Stimulated activated CD8-positive, alpha-beta memory T cell treated with anti-CD3 and anti-CD28 coated beads, Interleukin-15, amount 100 ng/mL, for 48 hours (primary cell): ENCODE measurements around the gene DCST2.

Experiments
- DNase-seq, 2 donors: peaks; one replicate each; pipeline ENCODE4 v3.0.0-alpha.2; 2020; ENCODE audit warnings: low read depth in 2 of 2

Gene DCST2

GRCh38 chr1:155069551-155070157 is 36.1 kb upstream of the DCST2 start:
- no peak for DNase-seq

GRCh38 chr1:155068599-155068998 is 35.0 kb upstream of the DCST2 start:
- no peak for DNase-seq

- no peak for DNase-seq
These were observed 33.2 kb upstream of the DCST2 start for GRCh38 chr1:155066777-155067176.

- no peak for DNase-seq
These were observed 31.4 kb upstream of the DCST2 start for GRCh38 chr1:155064832-155065429.

GRCh38 chr1:155064111-155064831 is 30.7 kb upstream of the DCST2 start:
- no peak for DNase-seq

GRCh38 chr1:155063550-155064110 is 30.0 kb upstream of the DCST2 start, which contains the start of gene EFNA4:
Gene EFNA4, plus strand, starts transcription at chr1:155063740. Its CDS starts 84 bp downstream, at chr1:155063824.
- DNase-seq = peak; percentile 67 to 71

GRCh38 chr1:155062702-155063411 is 29.3 kb upstream of the DCST2 start:
- DNase-seq = peak; percentile 67 to 73

GRCh38 chr1:155062151-155062686 is 28.6 kb upstream of the DCST2 start:
- DNase-seq = no peak

GRCh38 chr1:155061381-155062150 is 28.0 kb upstream of the DCST2 start:
- DNase-seq = peak; percentile 87

GRCh38 chr1:155060736-155061135 is 27.2 kb upstream of the DCST2 start:
- no peak for DNase-seq

- no peak for DNase-seq
These were observed 24.2 kb upstream of the DCST2 start for GRCh38 chr1:155057788-155058211.

GRCh38 chr1:155057104-155057503 is 23.5 kb upstream of the DCST2 start:
- no peak for DNase-seq

GRCh38 chr1:155053531-155054105 is 20.0 kb upstream of the DCST2 start:
- no peak for DNase-seq

- DNase-seq = no peak
These were observed 19.1 kb upstream of the DCST2 start for GRCh38 chr1:155052439-155053395.

- DNase-seq = no peak
These were observed 18.3 kb upstream of the DCST2 start for GRCh38 chr1:155051777-155052398.

GRCh38 chr1:155051342-155051776 is 17.8 kb upstream of the DCST2 start:
- no peak for DNase-seq

- DNase-seq = peak; percentile 66 to 69
These were observed 17.2 kb upstream of the DCST2 start, which contains the start of gene ADAM15 for GRCh38 chr1:155050560-155051341. Gene ADAM15, plus strand, starts transcription at chr1:155051316. Its CDS starts 71 bp downstream, at chr1:155051387.
